HG02678 (cell line): ENCODE measurements around the gene KRTAP10-7.
"Not testable (repeated sequence)": the region's sequence is repeated elsewhere in the genome, so short reads cannot be mapped to it uniquely, and the experiment has no call there.

Experiments
- ATAC-seq: cut with Tn5 transposase; IDR thresholded peaks from one replicate; pipeline ENCODE4 v1.9.1; 2021; ENCODE audit warnings: mild to moderate bottlenecking, moderate library complexity; ENCODE audit not compliant: unreplicated experiment

Gene KRTAP10-7

DNA sequence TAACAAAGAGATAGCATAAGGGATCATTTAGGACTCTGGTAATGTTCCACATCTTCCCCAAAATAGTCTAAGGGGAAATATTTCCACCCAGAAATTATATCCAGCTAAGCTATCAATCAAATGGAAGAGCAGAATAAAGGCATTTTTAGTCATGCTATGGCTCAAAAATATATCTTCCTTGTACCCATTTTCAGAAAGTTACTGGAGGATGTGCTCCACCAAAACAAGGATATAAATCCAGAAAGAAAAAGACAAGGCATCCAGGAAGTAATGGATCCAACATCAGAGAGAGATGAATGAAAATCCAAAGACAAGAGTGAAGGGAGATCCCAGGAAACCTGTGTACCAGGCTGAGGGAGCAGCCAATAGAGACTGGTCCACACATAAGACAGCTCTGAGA lies 8.8 kb downstream of the KRTAP10-7 start:
- no peak for ATAC-seq

DNA sequence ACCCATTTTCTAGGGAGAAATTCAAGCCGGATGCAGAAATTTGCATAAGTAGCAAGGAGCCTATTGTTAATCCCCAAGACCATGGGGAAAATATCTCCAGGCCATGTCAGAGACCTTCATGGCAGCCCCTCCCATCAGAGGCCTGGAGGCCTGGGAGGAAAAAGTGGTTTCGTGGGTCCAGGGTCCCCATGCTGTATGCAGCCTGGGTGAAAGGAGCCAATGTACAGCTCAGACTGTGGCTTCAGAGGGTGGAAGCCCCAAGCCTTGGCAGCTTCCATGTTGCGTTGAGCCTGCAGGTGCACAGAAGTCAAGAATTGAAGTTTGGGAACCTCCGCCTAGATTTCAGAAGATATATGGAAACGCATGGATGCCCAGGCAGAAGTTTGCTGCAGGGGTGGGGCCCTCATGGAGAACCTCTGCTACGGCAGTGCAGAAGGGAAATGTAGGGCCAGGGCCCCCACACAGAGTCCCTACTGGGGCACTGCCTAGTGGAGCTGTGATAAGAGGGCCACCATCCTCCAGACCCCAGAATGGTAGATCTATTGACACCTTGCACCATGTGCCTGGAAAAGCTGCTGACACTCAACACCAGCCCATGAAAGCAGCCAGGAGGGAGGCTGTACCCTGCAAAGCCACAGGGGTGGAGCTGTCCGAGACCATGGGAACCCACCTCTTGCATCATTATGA lies 9.9 kb downstream of the KRTAP10-7 start:
- not testable (repeated sequence) for ATAC-seq

DNA sequence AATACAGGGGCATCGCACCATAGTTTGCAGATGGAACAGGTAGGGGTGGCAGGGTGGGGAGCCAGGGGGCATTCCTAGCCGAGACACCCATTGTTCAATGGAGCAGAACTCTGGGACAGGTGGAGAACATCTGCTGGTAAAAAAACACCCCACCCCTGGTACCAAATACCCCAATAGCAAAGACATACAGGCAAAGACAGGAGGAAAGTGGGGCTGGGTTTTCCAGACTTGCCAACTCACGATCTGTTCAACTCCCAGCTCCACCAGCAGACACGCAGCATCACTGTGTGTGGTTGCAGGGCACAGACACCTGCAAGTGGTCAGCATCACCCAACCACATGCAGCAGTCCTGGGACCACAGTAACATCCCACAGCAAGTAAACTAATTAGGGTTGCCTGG lies 11.2 kb downstream of the KRTAP10-7 start:
- ATAC-seq, result no peak

GRCh38 chr21:44612029-44612486 lies 11.7 kb downstream of the KRTAP10-7 start, which contains the start of gene KRTAP10-8:
TSS of gene KRTAP10-8 (plus strand) at chr21:44612079. CDS start at chr21:44612101, 22 bp downstream.
- no peak for ATAC-seq

DNA sequence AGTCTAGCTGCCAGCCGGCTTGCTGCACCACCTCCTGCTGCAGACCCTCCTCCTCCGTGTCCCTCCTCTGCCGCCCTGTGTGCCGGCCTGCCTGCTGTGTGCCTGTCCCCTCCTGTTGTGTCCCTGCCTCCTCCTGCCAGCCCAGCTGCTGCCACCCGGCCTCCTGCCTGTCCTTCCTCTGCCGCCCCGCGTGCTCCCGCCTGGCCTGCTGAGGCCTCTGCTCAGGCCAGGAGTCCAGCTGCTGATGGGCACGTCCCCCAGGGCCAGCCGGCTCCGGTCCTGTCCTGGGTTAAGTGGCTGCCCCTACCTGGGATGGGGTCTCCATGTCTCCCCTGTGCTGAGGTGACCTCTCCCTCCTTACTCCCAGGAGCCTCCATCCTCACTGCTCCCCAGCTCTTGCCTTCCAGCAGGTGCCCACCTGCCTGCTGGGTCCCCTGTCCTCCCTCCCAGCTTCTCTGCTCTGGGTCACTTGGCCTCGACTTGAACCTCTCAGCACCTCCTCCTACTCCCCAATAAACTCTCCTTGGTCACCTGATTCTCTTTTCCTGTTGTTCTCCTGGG lies 12.4 kb downstream of the KRTAP10-7 start:
- no peak for ATAC-seq

DNA sequence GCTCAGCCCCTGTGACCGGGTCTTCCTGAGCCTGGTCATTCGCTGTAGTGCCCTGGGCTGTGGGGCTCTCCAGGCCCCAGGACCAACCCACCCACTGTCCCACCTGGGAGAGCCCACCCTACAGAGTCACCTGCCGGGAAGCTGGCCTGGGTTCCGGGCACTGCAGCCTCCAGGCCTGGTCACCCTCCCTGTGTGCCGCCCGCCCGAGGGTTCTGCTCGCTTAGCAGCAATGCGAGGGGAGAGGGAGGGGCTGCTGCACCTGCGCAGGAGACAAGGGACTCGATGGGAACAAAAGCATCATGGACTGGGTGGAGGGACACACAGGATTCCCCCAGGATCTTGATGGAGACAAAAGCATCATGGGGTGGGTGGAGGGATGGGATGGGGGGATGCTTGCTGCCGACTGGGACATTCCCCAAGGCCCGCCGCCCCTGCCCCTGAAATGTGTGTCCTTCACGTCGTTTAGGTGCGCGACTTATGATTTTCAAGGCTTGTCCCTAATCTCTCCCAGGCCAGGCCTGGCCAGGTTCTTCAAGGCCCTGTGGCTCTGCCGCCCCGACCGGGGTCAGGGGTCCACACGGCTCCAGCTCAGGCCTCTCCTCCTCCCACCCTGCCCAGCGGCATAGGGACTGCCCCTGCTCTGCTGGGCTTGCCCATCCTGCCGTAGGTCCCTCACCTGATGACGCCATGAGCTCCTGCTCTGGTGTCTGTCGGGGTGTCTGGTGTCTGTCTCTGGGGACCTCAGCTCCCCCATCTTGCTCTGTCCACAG lies 13.2 kb downstream of the KRTAP10-7 start:
- no peak for ATAC-seq

DNA sequence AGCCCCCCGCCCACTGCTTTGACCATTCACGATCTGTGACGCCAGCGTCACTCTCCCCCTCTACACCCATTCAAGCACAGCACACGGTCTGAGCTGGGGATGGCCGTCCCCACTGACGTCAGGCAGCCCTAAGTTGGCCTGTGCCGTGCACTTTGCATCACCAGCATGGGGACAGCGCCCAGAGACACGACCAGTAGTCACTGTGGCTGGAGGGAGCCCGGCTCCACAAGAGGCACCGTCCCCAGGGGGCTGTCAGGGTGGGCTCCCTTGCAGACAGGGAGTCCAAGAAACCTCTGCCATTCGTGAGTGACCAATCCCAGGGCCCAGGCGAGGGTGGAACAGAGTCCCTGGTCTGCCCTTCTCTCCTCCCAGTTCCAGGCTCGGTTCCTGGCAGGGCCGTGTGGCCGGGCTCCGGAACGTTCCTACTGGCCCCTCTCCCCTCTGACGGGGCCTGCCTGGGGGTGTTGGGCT lies 13.8 kb downstream of the KRTAP10-7 start:
- ATAC-seq, result no peak

DNA sequence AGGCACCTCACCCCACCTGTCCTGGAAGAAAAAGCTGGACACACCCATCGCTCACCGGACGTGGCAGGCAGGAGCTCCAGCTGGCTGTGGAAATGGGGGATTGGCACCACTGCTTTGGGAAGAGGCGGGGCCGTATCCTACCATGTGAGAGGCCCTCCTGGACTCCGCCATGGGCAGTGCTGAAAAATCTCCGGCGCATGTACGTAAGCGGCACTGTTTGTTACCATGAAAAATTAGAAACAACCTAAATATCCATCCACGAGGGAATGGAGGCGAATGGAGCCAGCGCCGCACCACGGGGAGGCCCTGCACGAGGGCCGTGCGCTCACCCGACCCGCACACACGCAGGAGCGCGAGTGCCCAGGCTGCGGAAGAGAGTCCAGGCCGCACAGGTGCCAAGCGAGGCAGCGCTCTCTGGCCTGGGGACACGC lies 14.6 kb downstream of the KRTAP10-7 start:
- ATAC-seq, result no peak

GRCh38 chr21:44615466-44615865 lies 15.1 kb downstream of the KRTAP10-7 start:
- no peak for ATAC-seq

GRCh38 chr21:44615911-44616590 lies 15.7 kb downstream of the KRTAP10-7 start:
- ATAC-seq, result no peak

- no peak for ATAC-seq
Measured at GRCh38 chr21:44616591-44616926, 16.2 kb downstream of the KRTAP10-7 start.

DNA sequence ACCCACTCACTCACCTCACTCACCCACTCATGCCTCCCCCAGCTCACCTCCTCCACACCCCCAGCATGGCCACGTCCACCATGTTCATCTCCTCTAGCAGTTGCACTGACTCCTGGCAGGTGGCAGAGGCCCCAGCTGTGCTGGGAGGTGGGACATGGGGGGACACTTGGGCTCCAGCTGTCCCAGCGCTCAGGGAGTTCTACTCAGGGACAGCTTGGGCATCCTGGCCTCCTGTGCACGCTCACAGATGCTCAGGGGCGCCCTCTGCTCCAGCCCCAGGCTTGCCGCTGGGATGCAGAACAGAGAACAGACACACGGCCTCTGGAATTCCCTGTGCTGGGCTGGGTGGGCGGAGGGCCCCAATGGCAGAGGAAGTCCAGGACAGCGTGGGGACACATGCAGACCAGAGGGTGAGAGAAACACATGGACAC lies 16.7 kb downstream of the KRTAP10-7 start:
- ATAC-seq, result no peak

GRCh38 chr21:44618504-44618903 lies 18.1 kb downstream of the KRTAP10-7 start:
- no peak for ATAC-seq

DNA sequence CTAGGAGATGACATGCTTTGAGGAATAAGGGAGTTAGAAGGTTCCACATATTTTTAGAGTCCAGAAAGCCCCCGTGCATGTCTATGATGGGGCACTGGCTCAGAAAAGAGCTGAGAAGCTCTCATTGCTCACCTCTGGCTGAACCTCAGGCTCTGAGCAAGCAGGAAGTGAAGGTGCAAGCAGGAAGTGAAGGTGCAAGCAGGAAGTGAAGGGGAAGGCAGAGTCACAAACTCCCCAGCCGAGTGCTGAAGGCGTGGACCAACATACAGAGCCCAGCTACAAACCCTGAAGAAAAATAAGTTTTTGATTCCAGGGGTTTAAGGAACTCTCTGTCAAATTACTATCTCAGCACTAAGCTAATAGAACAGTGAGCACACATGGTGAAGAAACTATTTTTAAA lies 18.5 kb downstream of the KRTAP10-7 start:
- ATAC-seq, result no peak

- no peak for ATAC-seq
Measured at GRCh38 chr21:44619886-44620285, 19.5 kb downstream of the KRTAP10-7 start.

DNA sequence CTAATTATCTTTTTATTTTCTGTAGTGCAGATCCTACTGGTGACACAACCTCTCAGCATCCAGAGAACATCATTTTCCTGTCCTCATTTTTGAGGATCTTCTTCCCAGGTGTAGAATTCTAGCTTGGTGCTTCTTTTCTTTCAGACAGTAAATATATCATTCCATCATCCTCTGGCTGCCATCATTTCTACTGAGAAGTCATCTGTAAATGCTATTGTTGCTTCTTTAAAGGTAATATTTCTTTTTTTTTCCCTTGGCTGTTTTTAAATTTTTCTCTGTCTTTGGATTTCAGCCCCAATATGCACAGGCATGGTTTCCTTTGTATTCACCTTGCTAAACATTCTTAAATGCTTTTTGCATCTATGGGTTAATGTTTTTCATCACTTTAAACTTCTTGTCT lies 23.2 kb downstream of the KRTAP10-7 start:
- ATAC-seq, result no peak

GRCh38 chr21:44625756-44626155 lies 25.4 kb downstream of the KRTAP10-7 start:
- no peak for ATAC-seq

GRCh38 chr21:44626262-44626661 lies 25.9 kb downstream of the KRTAP10-7 start:
- ATAC-seq, result no peak

DNA sequence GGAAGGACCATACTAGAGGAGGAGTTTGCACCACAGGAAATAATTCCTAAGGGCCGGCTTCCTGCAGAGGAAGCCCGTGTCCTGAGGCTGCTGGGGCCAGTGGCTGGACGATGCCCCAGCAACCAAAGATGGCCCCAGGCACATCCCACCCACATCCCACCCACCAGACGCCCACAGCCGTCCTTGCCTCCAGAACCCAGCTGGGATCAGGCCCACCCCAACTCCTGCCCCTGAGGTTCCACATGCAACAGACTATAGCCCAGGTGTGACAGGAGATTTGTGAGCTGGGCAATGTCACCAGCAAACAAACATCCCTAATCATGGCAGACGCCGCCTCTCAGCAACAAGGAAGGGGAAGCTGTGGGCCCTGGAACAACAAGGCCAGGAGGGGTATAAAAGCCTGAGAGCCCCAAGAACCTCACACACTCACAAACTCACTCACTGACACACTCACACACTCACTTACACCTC lies 26.3 kb downstream of the KRTAP10-7 start, which contains the start of gene KRTAP10-9:
KRTAP10-9 (plus strand) TSS at position 421 of the 471 bp plus-strand sequence. CDS start 79 bp downstream, outside the sequence.
- ATAC-seq, result no peak

- not testable (repeated sequence) for ATAC-seq
Measured at GRCh38 chr21:44627181-44627822, 26.9 kb downstream of the KRTAP10-7 start.
